Neural progenitor cell (in vitro differentiated cells): ENCODE data around the gene CATSPERB.

Experiments used
- CTCF ChIP-seq: fragments of 200-600 bp; sonication (generic); IDR thresholded peaks from 2 replicates; pipeline ENCODE4 v1.5.1; 2017; ENCODE audit warnings: antibody characterized with exemption, mild to moderate bottlenecking
- EZH2 ChIP-seq: fragments of 200-600 bp; sonication (generic); IDR thresholded peaks from 2 replicates; pipeline ENCODE4 v1.6.1; 2017; ENCODE audit warnings: antibody characterized with exemption, mild to moderate bottlenecking, moderate library complexity
- EZH2phosphoT487 ChIP-seq: fragments of 200-600 bp; sonication (generic); IDR thresholded peaks from 2 replicates; pipeline ENCODE4 v1.6.1; 2017; ENCODE audit warnings: antibody characterized with exemption

GRCh38 chr14:91744068-91744480 is 12.2 kb upstream of the CATSPERB start:
- TF ChIP-seq CTCF: no peak
- no peak for TF ChIP-seq EZH2
- no peak for TF ChIP-seq EZH2phosphoT487
